SH-SY5Y (cell line): Measurements from ENCODE around the gene GAD2.

Source experiments
- GATA2 ChIP-seq: IDR thresholded peaks from 2 replicates; pipeline ENCODE4 v1.6.1; 2011; ENCODE audit warnings: mild to moderate bottlenecking, low read depth, low read length
- GATA3 ChIP-seq: IDR thresholded peaks from 2 replicates; pipeline ENCODE4 v1.6.1; 2011; ENCODE audit warnings: low read depth, mild to moderate bottlenecking, low read length, moderate library complexity

- TF ChIP-seq GATA3 (no peak), GATA2 (no peak)
Measured at GRCh38 chr10:26278295-26278694, 61.7 kb downstream of the GAD2 start.
